ENCODE data around the gene ASGR2.
"Not testable (repeated sequence)": the region's sequence is repeated elsewhere in the genome, so short reads cannot be mapped to it uniquely, and the experiment has no call there.

ASGR2 gene, protein sequence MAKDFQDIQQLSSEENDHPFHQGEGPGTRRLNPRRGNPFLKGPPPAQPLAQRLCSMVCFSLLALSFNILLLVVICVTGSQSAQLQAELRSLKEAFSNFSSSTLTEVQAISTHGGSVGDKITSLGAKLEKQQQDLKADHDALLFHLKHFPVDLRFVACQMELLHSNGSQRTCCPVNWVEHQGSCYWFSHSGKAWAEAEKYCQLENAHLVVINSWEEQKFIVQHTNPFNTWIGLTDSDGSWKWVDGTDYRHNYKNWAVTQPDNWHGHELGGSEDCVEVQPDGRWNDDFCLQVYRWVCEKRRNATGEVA

DNA sequence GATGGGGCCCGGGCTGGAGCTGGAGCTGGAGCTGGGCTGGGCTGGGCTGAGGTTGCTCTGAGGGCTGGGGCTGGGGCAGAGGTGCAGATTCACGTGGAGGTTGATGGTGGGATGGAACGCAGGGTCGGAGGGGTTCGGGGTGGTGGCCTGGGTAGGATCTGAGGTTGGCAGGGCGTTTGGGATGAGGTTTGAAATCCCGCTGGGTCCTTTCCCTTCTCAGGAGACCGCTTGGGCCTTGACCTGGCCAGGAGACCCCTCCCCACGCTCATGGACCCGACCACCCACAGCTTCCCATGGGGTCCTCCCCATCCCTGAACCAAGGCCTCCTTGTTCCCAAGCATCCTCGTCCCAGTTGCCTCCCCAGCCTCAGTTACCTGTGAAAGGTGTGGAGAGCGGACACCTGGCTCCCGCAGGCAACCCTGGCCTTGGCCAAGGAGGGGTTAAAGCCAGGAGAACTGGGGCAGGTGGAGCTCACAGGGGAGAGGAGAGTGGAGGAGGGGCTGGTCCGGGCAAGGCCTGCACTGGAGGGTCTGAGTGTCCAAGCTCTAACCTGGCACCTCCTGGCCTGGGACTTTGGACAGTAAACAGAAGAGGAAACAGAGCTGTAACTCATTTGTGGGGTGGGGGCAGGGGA lies at the start of gene ASGR2:
Gene ASGR2 (minus strand): TSS at position 582 of the 634 bp plus-strand sequence. CDS start 582 bp downstream, outside the sequence.
- in situ Hi-C loops (cut with HindIII; ENCODE audit: low sequenced_read_pairs), result no loop called here

DNA sequence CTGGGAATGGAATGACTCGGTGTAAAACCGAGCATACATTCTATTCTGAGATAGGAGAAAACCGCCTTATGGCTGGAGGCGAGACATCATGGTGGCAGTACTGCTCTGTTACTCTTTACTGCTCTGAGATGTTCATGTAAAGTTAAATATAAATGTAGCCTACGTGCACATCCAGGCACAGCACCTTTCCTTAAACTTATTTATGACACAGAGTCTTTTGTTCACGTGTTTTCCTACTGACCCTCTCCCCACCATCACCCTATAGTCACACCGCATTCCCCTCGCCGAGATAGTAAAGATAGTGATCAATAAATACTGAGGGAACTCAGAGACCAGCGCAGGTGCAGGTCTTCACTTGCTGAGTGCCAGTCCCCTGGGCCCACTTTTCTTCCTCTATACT lies 44.9 kb upstream of the ASGR2 start:
- in situ Hi-C loops (cut with HindIII; ENCODE audit: low sequenced_read_pairs), result not testable (repeated sequence)

DNA sequence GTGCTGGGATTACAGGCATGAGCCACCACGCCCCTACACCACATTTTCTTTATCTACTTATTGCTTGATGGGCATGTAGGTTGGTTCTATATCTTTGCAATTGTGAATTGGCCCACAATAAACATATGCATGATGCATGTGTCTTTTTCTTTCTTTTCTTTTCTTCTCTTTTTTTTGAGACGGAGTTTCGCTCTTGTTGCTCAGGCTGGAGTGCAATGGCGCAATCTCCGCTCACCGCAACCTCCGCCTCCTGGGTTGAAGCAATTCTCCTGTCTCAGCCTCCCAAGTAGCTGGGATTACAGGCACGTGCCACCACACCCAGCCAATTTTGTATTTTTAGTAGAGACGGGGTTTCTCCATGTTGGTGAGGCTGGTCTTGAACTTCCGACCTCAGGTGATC lies 43.8 kb upstream of the ASGR2 start:
- in situ Hi-C loops (cut with HindIII; ENCODE audit: low sequenced_read_pairs), result not testable (repeated sequence)

DNA sequence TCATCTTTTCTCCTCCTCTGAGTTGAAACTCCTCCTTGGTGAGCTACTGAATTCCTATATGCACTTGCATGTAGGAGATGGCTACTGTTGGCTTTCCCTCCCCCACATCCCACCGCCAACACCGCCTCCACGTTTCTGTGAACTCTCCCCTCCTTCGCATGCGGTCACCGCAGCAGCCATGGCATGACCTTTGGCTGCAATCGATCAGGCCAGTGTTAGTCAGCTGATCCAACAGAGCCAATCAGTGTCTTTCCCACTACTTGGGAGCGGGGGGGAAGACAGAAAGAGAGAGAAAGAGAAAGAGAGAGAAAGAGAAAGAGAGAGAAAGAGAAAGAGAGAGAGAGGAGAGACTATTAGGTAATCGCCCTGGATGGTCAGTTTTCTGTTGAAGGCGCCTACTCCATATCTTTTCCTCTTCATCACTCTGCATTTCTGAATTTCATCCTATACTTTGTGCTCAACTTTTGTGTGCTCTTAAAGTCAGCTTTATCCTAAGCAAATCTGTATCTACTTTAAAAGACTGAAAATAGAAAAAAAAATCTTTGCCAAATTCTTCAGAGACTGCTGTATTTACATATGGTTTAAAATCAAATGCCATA lies 41.8 kb upstream of the ASGR2 start:
- in situ Hi-C loops (cut with HindIII; ENCODE audit: low sequenced_read_pairs), result no loop called here

DNA sequence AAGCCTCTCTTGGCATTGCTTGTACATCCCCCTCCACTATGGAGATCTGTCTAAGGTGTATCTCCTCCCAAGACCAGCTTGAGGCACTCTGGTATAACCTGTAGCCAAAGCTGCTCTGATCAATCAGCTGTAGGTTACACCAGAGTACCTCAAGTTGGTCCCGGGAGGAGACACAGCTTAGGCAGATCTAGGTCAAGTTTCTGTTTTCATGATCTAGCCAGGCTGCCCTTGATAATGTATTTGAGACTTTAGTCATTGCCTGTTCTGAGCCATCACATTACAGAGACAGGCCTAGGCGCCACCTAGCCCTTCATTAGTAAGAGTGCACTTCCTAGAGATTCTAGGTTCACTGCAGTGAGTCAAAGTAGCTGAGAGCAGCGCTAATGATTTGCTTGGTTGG lies 33.1 kb upstream of the ASGR2 start:
- in situ Hi-C loops (cut with HindIII; ENCODE audit: low sequenced_read_pairs), result no loop called here

DNA sequence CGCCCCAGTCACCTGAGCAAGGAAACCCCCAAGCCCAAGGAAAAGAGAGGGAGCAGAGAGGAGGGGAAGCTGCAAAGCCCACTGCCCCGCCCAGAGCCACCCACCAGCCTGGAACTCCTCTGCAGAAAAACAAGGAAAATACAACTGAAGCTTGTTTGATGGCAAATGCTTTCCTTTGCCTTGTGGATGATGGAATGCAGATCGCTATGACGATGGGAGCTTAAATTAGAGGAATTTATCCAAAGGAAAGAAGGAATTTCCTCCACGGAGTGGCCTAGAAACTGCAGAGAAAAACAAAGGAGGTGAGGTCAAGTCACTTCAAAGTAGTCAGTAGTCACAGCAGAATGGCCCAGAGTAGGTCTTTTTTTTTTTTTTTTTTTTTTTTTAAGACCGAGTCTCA lies 31.5 kb upstream of the ASGR2 start:
- in situ Hi-C loops (cut with HindIII; ENCODE audit: low sequenced_read_pairs), result no loop called here

DNA sequence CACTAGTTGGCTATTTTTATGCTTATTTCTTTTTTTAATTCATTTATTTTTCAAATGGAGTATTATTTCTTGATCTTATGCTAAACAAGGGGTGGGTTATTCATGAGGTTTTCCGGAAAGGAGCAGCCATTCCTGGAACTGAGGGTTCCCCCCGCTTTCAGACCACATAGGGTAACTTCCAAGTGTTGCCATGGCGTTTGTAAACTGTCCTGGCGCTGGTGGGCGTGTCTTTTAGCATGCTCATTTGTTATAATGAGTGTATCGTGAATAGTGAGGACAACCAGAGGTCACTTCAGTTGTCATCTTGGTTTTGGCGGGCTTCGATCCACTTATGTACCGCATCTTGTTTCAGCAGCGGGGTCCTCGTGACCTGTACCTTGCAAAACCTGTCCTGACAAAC lies 29.6 kb upstream of the ASGR2 start:
- in situ Hi-C loops (cut with HindIII; ENCODE audit: low sequenced_read_pairs), result no loop called here

DNA sequence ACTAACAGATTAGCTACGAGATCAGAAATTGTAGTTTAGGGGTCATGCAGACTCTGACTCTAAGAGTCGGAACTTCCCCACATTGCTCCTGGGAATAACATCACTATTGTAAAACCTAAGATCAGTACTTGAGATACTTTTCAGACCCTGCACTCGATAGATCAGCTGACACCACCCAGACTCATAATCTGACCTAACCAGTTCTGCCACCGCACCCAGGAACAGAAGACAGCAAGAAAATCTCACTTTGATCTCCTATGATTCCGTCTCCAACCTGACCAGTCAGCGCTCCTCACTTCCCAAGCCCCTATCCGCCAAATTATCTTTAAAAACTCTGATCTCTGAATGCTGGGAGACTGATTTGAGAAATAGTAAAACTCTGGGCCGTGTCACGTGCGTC lies 27.2 kb upstream of the ASGR2 start:
- in situ Hi-C loops (cut with HindIII; ENCODE audit: low sequenced_read_pairs), result no loop called here

DNA sequence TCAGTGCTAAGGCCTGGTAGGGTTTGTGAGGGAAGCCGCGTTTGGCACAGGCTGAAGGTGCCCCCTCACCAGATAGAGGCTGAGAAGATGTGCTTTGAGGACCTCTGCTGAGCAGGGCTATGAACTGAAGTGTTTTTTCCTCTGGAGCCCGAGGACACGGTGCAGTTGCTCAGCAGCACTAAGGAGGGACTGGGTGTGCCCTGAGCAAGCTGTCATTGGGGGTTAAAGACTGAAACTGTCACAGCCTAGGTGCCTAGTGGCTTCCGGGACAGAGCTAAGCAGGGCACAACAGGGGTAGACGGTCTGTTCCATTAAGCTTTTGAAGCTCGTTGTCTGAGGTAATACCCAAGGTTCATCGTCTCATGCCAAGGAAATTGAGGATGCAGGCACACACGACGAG lies 24.8 kb upstream of the ASGR2 start:
- in situ Hi-C loops (cut with HindIII; ENCODE audit: low sequenced_read_pairs), result loop anchor here (10.0 kb wide), 2 partner anchors 85 to 225 kb away; no protein-coding TSS in a partner anchor

DNA sequence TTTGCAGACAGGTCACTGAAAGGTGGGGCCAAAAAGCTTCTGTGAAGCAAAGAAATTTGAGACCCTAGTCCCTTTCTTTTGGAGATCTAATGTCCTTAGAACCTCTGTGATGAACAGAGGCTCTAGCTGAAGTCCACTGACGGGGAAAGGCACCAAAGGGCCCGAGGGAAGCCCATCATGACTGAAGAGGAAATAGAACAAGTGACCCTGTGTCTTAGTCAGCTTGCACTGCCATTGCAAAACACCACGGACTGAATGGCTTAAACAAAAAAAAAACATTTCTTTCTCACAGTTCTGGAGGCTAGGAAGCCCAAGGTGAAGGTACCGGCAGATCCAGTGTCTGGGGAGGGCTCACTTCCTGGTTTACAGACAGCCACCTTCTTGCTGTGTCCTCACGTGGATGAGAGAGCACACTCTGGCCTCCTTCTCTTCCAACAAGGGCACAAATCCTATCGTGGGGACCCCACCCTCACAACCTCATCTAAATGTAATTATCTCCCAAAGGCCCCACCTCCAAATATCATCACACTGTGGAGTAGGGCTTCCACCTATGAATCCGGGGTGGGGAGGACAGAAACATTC lies 24.3 kb upstream of the ASGR2 start:
- in situ Hi-C loops (cut with HindIII; ENCODE audit: low sequenced_read_pairs), result loop anchor here (10.0 kb wide), 2 partner anchors 84 to 224 kb away; no protein-coding TSS in a partner anchor

DNA sequence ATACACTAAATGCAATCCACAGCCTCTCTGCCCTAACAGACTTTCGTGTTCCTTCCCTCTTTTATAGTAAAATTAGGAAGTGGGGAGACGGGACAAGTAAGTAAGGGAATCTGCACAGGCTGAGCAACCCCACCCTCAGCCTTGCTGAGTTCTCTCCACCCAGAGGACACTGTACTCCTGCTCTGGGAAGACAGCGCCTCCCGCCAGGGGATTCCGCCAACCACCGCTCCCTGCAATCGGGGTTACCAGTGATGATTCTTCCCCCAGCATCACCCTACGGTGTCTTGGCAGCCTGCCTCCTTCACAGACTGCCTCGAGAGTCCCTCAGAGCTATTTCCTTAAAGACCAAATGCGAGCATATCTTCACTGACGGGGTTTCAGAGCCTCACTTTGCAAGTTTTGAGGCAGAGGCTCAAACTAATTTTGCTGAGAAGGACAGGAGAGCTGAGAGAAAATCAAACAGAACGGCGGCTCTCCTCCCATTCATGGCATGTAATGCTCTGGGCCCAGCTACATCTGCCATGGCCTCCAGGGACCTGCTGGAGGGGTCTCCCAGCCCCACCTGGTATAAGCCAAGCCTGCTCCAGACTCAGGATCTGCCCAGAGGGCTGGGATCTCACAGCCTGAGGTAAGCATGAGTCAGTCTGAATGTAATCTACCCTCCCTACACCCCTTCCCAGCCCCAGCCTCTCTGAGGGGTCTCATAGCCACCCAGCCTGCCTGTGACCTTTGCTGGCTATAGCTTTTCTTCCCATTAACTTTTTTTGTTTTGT lies 22.7 kb upstream of the ASGR2 start:
- in situ Hi-C loops (cut with HindIII; ENCODE audit: low sequenced_read_pairs), result loop anchor here (10.0 kb wide), 2 partner anchors 83 to 223 kb away; no protein-coding TSS in a partner anchor

DNA sequence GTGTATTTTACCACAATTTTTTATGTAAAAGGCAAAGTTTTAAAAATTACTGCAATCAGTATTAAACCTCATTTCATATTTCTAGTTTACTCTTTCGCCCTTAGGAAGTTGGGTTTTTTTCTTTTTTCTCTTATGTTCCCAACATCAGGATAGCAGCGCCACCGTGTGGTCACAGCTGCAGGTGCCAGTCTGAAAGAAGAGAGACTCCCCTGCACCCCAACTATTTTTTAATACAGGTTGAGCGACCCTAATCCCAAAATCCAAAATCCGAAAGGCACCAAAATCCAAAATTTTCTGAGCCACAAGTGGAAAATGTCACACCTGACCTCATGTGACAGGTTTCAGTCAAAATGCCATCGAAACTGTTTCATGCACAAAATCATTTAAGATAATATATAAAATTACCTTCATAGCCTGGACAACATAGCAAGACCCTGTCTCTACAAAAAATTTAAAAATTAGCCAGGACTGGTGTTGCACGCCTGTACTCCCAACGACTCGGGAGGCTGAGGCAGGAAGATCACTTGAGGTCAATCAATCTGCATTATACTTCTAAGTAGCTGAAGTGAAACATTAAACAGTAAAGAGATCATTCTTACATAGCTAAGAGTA lies 21.8 kb upstream of the ASGR2 start:
- in situ Hi-C loops (cut with HindIII; ENCODE audit: low sequenced_read_pairs), result loop anchor here (10.0 kb wide), 2 partner anchors 82 to 222 kb away; no protein-coding TSS in a partner anchor

DNA sequence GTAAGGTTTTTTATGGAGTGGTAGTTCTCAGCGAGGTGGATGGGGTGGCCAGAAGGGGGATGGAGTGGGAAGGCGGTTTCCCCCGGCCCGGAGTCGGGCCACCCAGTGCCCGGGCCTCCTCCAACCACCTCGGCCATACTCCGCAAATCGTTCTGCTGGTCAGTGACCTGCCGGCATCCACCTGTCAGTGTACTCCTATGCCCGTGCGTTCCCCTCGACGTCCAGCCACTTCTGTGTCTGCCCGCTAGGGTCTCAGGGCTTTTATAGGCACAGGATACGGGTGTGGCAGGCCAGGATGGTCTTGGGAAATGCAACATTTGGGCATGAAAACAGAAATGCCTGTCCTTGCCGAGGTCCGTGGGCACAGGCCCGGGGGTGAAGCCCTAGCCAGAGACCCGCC lies 19.3 kb upstream of the ASGR2 start:
- in situ Hi-C loops (cut with HindIII; ENCODE audit: low sequenced_read_pairs), result loop anchor here (10.0 kb wide), 2 partner anchors 79 to 219 kb away; no protein-coding TSS in a partner anchor

DNA sequence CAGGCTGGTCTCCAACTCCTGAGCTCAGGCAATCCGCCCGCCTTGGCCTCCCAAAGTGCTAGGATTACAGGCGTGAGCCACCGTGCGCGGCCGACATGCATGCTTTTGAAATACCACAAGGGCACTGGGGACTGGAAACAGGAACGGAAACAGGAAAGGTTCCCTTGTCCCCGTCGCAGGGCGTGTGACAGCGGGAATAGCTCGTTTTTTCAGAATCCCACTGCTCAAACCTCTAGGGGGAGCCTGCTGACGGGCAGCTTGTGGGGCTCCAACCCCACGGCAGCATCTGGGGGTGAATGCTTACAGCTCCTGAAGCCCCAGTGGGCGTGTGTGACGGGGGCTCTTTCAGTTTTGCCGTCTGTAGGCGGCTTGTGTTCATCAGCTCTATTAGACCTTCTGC lies 18.8 kb upstream of the ASGR2 start:
- in situ Hi-C loops (cut with HindIII; ENCODE audit: low sequenced_read_pairs), result loop anchor here (10.0 kb wide), 2 partner anchors 79 to 219 kb away; no protein-coding TSS in a partner anchor

DNA sequence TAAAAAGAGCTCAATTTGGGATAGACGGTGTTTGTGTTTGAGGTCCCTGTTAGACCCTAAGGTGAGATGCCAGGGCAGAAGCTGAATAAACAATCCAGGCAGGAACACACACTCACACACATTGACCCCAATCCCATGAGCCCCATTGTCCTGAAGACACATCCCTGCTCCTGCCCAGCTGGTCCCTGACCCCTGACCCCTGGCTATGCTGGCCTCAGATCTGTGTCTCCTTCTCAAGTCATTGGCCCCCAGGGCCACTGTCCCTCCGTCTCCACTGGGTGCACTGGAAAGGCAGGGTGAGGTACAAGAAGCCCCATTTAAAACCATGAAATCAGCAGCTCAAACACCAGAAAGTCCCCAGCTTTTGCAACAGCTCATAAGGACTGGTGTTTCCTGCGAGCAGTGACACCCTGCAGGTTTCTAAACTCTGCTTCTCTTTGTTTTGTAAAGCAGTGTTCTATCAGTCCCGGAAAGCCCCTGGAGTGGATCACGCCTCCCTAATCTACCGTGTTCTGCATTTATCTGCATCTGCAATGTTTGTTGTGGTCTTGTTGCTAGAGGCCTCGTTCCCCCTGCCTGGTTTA lies 18.0 kb upstream of the ASGR2 start:
- in situ Hi-C loops (cut with HindIII; ENCODE audit: low sequenced_read_pairs), result loop anchor here (10.0 kb wide), 2 partner anchors 78 to 218 kb away; no protein-coding TSS in a partner anchor

DNA sequence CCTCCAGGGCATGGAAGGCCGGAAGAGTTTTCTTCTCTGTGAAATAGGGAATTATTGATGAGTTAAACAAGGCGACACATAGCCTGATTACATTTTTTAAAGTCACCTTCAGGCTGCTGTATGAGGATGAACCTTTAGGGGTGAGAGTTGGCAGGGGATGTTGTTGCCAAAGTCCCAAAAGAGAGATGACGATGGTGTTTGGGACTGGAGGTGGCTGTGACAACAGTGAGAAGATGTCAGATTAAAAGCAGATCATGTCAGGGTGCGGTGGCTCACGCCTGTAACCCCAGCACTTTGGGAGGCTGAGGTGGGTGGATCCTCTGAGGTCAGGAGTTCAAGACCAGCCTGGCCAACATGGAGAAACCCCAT lies 16.8 kb upstream of the ASGR2 start:
- in situ Hi-C loops (cut with HindIII; ENCODE audit: low sequenced_read_pairs), result loop anchor here (10.0 kb wide), 2 partner anchors 77 to 217 kb away; no protein-coding TSS in a partner anchor

DNA sequence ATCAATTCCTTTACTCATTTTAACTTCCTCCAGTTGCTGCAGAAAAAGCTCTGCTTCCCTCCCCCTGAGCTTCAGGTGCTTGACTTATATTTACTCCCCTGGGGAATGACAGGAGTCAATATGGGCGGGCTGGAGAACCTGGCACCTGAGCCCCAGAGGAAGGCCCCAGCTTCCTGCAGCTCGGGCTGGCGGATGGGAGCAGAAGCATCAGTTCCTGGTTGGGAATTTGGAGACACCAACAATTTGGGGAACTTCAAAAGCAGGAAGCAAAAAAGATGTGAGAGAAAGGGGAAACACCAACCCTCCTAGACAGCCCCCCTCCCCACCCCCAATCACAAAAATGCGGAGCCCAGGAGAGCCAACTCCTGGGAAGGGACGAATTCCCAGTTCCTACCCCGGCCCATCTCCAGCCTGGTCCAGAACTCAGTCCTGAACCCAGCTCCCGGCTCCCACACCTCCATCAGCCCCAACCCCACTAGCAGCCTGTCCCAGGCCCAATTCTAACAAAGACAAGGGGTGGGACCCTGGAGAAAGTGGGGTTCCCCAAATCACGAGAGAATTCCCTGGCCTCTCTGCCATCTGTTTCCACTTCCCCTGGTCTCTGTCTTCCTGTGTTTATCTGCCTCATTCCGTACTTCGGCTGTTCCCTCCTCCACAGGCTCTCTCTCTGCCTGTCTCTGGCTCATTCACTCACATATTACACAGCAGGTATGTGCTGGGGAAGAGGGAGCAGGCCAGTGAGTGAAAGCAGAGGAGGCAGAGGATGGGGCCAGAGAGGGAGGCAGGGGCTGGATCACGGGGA lies 16.2 kb upstream of the ASGR2 start:
- in situ Hi-C loops (cut with HindIII; ENCODE audit: low sequenced_read_pairs), result loop anchor here (10.0 kb wide), 2 partner anchors 76 to 216 kb away; no protein-coding TSS in a partner anchor

DNA sequence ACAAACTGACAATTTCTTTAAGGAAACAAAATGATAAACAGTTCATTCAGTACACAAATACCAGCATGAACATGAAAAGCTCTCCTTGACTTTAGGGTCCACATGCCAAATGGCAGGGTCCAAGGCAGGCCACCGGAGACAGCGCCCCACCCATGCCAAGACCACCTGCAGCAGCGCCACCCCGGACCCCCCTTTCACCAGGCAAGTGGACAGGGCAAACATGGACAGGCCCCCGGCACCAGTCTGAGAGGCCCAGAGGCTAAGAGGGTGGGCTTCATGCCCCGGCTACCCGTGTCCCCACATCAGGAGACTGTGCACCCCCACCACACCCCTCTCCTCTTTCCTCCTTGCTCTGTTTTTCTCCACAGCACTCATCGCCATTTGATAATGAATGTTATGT lies 14.7 kb upstream of the ASGR2 start:
- in situ Hi-C loops (cut with HindIII; ENCODE audit: low sequenced_read_pairs), result no loop called here

DNA sequence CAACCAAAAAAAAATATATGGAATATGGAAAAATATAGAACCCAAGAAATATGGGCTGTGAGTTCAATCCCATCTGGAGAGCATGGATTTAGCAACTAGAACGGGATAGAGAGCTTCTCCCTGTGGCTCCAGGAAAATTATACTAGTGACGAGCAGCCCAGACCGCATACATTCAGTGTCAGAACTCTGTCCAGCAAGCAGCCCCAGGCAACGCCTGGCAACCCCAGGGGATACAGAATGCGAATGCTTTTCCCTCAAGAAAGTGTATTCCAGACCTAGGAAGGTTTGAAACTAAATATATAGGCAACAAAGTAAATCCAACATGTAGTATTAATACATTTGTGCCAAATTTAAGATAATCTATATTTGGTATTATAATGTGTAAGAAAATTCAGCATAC lies 13.5 kb upstream of the ASGR2 start:
- in situ Hi-C loops (cut with HindIII; ENCODE audit: low sequenced_read_pairs), result no loop called here

Data from endothelial cell of hepatic sinusoid (primary cell).